Coronary artery (tissue), 2 donors: ENCODE data around the gene FUT1.

Experiments used
- DNase-seq: peaks from one replicate; pipeline ENCODE4 v3.0.0-alpha.2; 2017; ENCODE audit warnings: low spot score
- H3K27ac ChIP-seq, 2 donors: fragments of 200-600 bp; sonication (generic); one replicate each; pipeline ENCODE4 v1.5.1; 2016 to 2019
- H3K4me3 ChIP-seq: fragments of 200-600 bp; sonication (generic); 2 replicates; pipeline ENCODE4 v1.5.1; 2016; ENCODE audit warnings: mild to moderate bottlenecking, moderate library complexity
- TF ChIP-seq, protein P1 (sequence below): fragments of 200-600 bp; sonication (generic); IDR thresholded peaks from one replicate; pipeline ENCODE4 v1.5.1; 2019; ENCODE audit warnings: antibody characterized with exemption

Gene FUT1

DNA sequence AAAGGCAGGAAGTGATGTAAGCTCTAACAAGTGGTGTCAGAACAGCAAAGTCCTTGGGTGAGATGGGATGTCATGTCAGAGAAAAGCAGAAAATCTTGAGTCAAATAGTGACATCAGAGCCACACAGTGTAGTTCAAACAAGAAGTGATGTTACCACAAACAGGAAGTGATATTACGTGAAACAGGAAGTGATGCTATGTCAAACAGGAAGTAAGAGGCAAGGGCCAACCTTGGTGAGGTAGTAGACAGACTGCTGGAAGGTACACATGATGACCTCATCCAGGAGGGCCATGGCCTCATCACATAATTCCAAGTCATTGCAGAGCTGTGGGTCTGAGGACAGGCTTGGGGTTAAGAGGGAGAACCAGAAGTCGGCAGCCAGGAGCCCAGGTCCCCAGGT is 25.9 kb downstream of the FUT1 start:
- no peak overlapping the region for H3K4me3 ChIP-seq
- H3K27ac ChIP-seq = peak overlapping the region in 1 of 2 donors; percentile 62
- TF ChIP-seq, protein P1, sequence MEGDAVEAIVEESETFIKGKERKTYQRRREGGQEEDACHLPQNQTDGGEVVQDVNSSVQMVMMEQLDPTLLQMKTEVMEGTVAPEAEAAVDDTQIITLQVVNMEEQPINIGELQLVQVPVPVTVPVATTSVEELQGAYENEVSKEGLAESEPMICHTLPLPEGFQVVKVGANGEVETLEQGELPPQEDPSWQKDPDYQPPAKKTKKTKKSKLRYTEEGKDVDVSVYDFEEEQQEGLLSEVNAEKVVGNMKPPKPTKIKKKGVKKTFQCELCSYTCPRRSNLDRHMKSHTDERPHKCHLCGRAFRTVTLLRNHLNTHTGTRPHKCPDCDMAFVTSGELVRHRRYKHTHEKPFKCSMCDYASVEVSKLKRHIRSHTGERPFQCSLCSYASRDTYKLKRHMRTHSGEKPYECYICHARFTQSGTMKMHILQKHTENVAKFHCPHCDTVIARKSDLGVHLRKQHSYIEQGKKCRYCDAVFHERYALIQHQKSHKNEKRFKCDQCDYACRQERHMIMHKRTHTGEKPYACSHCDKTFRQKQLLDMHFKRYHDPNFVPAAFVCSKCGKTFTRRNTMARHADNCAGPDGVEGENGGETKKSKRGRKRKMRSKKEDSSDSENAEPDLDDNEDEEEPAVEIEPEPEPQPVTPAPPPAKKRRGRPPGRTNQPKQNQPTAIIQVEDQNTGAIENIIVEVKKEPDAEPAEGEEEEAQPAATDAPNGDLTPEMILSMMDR = no peak
- no peak for DNase-seq

DNA sequence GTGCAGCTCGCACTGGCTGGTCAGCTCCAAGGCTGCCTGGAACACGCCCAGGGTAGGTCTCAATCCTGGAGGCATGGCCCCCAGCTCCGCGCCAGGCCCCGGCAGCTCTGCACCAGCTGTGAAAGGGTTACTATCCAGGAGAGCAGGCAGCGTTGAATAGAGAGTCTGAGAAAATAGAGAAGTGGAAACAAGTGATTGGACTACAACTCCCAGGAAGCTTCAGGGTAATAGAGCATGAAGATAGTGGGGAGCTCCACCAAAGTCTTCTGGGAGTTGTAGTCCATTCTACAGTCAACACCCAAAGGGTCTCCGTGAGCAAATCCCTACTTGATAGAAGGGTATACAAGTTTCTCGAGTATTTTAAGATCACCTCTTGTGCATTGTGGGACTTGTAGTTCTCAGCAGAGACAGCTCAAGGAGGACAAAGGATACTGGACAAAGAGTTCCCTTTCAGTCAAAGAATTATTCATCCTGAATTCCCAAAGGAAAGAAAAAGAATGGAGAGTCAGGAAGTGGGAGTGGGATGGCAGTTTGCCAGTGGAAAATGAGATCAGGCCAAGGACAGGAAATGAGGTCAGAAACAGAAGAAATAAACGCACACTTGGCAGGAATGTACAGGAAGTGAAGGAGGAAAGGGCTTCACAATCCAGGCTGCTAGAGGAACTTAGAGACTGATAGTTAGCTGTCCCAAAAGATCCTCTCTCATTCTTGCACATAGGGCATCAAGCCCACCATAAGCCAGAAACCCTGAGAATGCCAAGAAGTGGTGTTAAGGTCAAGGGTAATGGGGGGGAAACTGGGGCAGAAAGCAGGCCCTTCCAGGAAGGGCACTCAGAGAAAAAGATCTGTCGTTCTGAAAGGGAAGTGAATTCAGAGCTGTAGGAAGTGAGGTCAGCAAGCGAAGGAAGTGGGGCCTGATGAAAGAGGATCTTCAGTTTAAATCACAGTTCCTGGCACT is 27.4 kb downstream of the FUT1 start:
- peak overlapping the region; percentile 3 for H3K4me3 ChIP-seq

DNA sequence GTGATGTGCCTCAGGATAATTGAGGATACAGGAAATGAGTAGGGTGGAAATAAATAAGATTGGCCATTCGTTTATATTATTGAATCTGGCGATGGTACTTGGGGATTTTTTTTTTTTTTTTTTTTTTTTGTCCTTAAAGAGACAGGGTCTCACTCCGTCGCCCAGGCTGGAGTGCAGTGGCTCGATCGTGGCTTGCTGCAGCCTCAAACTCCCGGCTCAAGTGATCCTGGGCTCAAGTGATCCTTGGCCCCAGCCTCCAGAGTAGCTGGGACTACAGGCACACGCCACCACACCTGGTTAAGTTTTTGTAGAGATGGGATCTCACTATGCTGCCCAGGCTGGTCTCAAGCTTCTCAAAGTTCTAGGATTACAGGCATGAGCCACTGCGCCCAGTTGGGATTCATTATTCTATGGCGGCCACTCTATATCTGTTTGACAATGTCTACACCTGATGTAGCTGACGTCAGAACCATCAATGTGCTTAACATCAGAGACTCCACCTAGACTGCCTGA is 30.2 kb downstream of the FUT1 start:
- Histone ChIP-seq H3K4me3 (no peak overlapping the region), H3K27ac (no peak overlapping the region)
- TF ChIP-seq, protein P1 = no peak
- DNase-seq = no peak

More for the DNA sequence above, 27.4 kb downstream of the FUT1 start:
- peak overlapping the region in 1 of 2 donors; percentile 62 for H3K27ac ChIP-seq
- TF ChIP-seq, protein P1 = no peak
- DNase-seq = no peak

DNA sequence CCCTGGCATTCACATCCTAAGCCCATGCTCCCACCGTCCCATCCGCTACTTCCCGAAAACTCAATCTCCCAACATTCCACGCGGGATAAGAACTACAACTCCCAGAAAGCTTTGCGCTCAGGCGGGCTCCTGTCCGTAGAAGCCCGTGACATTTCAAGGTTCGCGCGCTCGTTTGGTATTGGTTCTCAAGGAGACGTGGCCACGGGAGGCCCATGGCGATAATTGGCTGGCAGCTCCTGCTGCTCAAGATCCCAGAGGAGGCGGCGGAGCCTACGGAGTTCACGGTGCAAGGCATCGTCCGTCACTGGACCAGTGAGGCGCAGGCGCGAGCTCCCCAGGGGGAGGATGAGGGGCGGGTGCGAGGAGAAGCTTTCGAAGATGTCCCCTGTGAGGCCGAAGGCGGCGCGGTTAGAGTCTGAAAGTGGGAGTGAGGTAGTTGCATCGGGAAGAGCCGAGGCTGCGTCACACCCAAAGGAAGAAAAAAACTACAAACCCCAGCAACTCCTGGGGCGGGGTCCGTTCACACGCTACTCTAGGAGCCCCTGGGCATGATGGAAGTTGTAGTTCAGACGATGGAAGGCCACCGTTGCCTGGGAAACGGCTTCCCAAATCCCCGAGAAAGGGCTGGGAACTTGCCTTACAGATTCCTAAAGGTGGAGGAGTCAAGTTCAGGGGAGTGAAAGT is 31.7 kb downstream of the FUT1 start:
- peak overlapping the region; percentile 79 for H3K4me3 ChIP-seq
- TF ChIP-seq, protein P1 = no peak
- H3K27ac ChIP-seq = peak overlapping the region; percentile 51 to 95
- peak; percentile 99 for DNase-seq

DNA sequence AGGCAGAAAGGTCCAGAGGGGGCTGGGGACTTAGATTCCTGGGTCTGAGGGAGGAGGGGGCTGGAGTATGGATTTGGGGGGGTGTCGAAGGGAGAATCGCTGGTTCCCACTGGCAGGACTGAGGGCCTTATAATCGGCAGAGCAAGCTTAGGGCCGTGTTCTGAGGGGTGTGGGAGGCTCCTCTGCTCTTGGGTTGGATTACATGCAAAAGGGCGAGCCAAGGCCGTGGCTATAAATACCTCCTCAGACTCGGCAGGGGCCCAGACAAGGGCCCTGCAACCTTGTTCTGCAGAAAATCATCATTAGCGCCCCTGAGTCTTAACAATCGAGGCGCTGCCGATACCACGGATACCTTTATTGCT is 32.2 kb downstream of the FUT1 start:
- peak overlapping the region; percentile 79 for H3K4me3 ChIP-seq
- H3K27ac ChIP-seq = peak overlapping the region; percentile 51 to 95
- DNase-seq = no peak
- TF ChIP-seq, protein P1 = no peak

DNA sequence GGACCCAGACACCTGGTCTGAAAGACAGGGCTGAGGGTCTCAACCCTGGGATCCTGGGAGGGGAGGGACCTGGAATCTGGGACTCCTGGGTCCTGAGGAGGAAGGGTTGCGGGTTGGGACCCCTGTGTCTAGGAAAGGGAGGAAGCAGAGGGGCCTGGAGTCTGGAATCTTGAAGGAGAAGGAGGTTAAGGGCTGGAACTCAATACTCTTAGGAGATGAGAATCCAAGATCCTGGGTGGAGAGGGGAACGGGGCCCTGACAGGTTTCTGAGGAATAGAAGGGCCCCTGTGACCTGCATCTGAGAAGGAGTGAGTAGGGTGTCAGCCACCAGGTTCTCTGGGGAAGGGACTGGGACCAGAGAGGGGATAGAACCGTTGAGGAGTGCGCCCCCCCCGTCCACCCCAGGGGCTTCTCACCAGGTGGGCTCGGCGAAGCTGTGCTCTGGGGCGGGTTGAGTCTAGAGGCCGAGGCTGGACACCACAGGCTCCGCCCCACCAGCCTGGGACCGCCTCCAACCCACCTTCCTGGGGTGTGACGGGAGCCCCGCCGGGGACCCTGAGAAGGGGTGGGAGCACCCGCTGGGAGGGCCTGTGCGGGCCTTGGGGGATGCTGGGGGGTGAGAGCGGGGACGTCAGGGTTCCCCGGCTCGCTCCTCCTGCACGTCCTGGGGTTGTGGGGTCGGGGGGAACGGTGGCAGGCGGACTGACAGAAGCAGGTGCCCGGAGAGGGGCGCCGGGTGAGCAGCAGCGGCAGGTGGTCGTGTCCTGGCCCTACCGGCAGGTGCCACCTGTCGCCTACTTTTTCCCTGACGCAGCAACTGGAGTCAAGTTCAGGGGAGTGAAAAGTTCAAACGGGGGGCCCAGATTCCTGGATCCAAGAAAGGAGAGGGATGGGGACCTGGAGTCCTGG is 32.9 kb downstream of the FUT1 start, which contains the start of gene MAMSTR:
MAMSTR (minus strand) TSS at position 463 of the 909 bp plus-strand sequence. CDS start 694 bp downstream, outside the sequence.
- no peak for DNase-seq
- peak within 1 kb of the TSS; percentile 79 for H3K4me3 ChIP-seq
- TF ChIP-seq, protein P1 = no peak
- H3K27ac ChIP-seq = peak within 1 kb of the TSS; percentile 51 to 95
